Spleen (tissue), 7 donors: ENCODE measurements around the gene PSAPL1.

ENCODE experiments used
- CTCF ChIP-seq, 11 experiments: fragments of 200-600 bp in 7 of 11; fragments of 450-650 bp in 4 of 11; sonication (generic) in 4 of 11; IDR thresholded peaks in 8 of 11; conservative IDR thresholded peaks in 3 of 11; 1 replicate in 7 of 11; 2 replicates in 4 of 11; pipeline versions ENCODE4 v1.4.0 to v1.8.0; 2016 to 2021; ENCODE audit warnings: antibody characterized with exemption in 11 of 11, inconsistent platforms in 4 of 11, mild to moderate bottlenecking in 1 of 11
- POLR2A ChIP-seq, 3 donors: fragments of 450-650 bp; IDR thresholded peaks; one replicate each; pipeline ENCODE4 v1.5.1; 2017; ENCODE audit warnings: antibody characterized with exemption in 3 of 3, mild to moderate bottlenecking in 1 of 3
- donor health status: DM: no; HTN: no; CAD: no; lungs with moderate emphysema.
- donor health status: DM: no; HTN: no; CAD: no.
- donor health status: DM: no; HTN: no; CAD: no.

GRCh38 chr4:7391637-7392437 lies 42.9 kb downstream of the PSAPL1 start:
- TF ChIP-seq CTCF (IDR thresholded peaks at IDR 0.05 in 8 of 11, conservative IDR thresholded peaks at IDR 0.05 in 3 of 11), result no peak
- no peak for TF ChIP-seq POLR2A (IDR thresholded peaks at IDR 0.05)
